Motor neuron (in vitro differentiated cells): ENCODE data around the gene CCDC192. TPM values are rescaled to one million over a fixed set of nuclear protein-coding genes. Genes with fewer than 3 reads are reported as not detected.
A peak's percentile ranks its signal among the peaks of the same experiment; 100 is the strongest.

ENCODE experiments used
- ATAC-seq, 8 experiments: fragments of 200-7000 bp; cut with Tn5 transposase; replicated peaks in 6 of 8; 2 replicates each; pipeline ENCODE4 v1.8.0; 2021; ENCODE audit warnings: mild to moderate bottlenecking in 8 of 8, moderate library complexity in 8 of 8
- H3K27ac ChIP-seq, 2 donors: fragments of 250-450 bp; sonication (Bioruptor Pico); 2 replicates each; pipeline ENCODE4 v1.9.0; 2021; ENCODE audit warnings: antibody characterized with exemption in 2 of 2, mild to moderate bottlenecking in 2 of 2, moderate library complexity in 1 of 2
- H3K4me1 ChIP-seq, 2 donors: fragments of 250-450 bp; sonication (Bioruptor Pico); replicated peaks in 1 of 2; 2 replicates each; pipeline ENCODE4 v1.6.1; 2021; ENCODE audit warnings: antibody characterized with exemption in 2 of 2, mild to moderate bottlenecking in 2 of 2, moderate library complexity in 1 of 2
- H3K4me3 ChIP-seq, 5 donors: fragments of 250-450 bp; sonication (Bioruptor Pico); 2 replicates each; pipeline ENCODE4 v1.9.0; 2021; ENCODE audit warnings: antibody characterized with exemption in 5 of 5, mild to moderate bottlenecking in 5 of 5, moderate library complexity in 4 of 5
- in situ Hi-C, 9 experiments: fragments of 400-800 bp; cut with MboI; loops; one replicate each; pipeline ENCODE4 v1.15.0; 2021; ENCODE audit warnings: low sequenced_read_pairs in 9 of 9, low pct_unique_long_range_greater_than_20kb in 2 of 9; ENCODE audit not compliant: unreplicated experiment in 9 of 9
- total RNA-seq, 8 experiments: library from RNA; unstranded; fragments of 300-600 nt; gene quantifications; 2 replicates each; pipeline versions ENCODE4 v1.2.3 to v1.2.4, GENCODE V29; 2022

CCDC192 gene
- total RNA-seq, 8 experiments from 2014 or later, result 0.38 to 2.0 (median 1.2) TPM; not detected in 1

DNA sequence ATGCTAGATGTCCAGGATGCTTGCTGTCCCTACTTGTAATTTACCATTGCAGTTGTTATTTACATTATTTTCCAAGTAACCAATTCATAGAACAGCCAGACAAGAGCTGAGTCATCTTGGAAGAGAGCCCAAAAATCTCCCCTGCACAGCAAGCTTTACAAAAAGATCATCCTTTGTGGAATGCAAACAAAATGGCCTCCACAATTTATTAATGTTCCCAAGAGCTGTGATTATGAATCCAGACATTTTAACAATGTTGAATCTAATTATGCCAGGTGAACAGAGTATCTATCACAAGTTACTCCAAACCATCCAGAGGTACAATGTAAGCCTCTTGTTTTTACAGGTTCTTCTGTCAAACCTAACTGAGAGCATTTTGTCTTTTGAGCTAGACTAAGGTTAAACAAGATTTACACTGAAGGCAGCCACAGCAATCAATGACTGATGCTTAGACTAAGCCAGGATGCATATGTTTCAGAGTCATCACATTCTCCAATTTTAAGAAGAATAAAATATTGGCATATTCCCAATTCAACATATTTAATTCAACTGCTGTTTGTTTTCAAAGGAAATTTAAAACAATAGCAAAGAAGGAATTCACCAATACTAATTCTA lies 285.1 kb downstream of the CCDC192 start:
- peak in 6 of 8 experiments; percentile 49 to 92 (median 69) for ATAC-seq
- in situ Hi-C loops, result no loop called here
- Histone ChIP-seq H3K27ac (no peak overlapping the region), H3K4me1 (peaks cover 0 to 2% of the 10 kb centered on the region in 2 donors), H3K4me3 (no peak overlapping the region)

Other genes with a start within 250 kb of the CCDC192 start
- 100 to 1,000 TPM in 1 of 8 experiments, 10 to 100 TPM in 7; 41.2 to 107 (median 56.2) TPM for gene PRRC1, start 185.8 kb upstream of the CCDC192 start, total RNA-seq
- gene CTXN3, start 54.3 kb upstream of the CCDC192 start, total RNA-seq, result 10 to 100 TPM in 4 of 8 experiments, 1 to 10 TPM in 1, under 1 TPM in 1, not detected in 2; 0.54 to 32.9 (median 10.8) TPM